A172 (cell line): ENCODE data around the gene EPC1. TPM values are rescaled to one million over a fixed set of nuclear protein-coding genes. Genes with fewer than 3 reads are reported as not detected.
"Not testable (repeated sequence)": the region's sequence is repeated elsewhere in the genome, so short reads cannot be mapped to it uniquely, and the experiment has no call there.

ENCODE experiments used
- DNase-seq: peaks from one replicate; pipeline ENCODE4 v3.0.0-alpha.2; 2015; ENCODE audit warnings: low spot score
- total RNA-seq: library from RNA; depleted of rRNA; stranded (reverse); fragments of >200 nt; shearing (Covaris generic); gene quantifications from 2 replicates; pipeline ENCODE4 v1.2.3, GENCODE V29; 2014; rRNA removed

The EPC1 gene
- total RNA-seq, 1 experiment from 2014 or later: 8.9 TPM

GRCh38 chr10:32234471-32234870 lies 112.5 kb downstream of the EPC1 start:
- DNase-seq: no peak

GRCh38 chr10:32233375-32233774 lies 113.6 kb downstream of the EPC1 start:
- not testable (repeated sequence) for DNase-seq

- no peak for DNase-seq
Observed at GRCh38 chr10:32232378-32232777, 114.6 kb downstream of the EPC1 start.

- not testable (repeated sequence) for DNase-seq
Observed at GRCh38 chr10:32229788-32230187, 117.2 kb downstream of the EPC1 start.

GRCh38 chr10:32229170-32229569 lies 117.8 kb downstream of the EPC1 start:
- no peak for DNase-seq

- DNase-seq: no peak
Observed at GRCh38 chr10:32227802-32228201, 119.2 kb downstream of the EPC1 start.

- no peak for DNase-seq
Observed at GRCh38 chr10:32226624-32227023, 120.3 kb downstream of the EPC1 start.

- no peak for DNase-seq
Observed at GRCh38 chr10:32225976-32226375, 121.0 kb downstream of the EPC1 start.

- not testable (repeated sequence) for DNase-seq
Observed at GRCh38 chr10:32222376-32222775, 124.6 kb downstream of the EPC1 start.

GRCh38 chr10:32219156-32219555 lies 127.8 kb downstream of the EPC1 start:
- peak; percentile 43 for DNase-seq

- DNase-seq: peak; percentile 14
Observed at GRCh38 chr10:32218206-32219044, 128.5 kb downstream of the EPC1 start.

Other genes starting within 250 kb of the EPC1 start
- 7.4 and 17.5 TPM in 2 replicates for gene CCDC7, start 99.0 kb upstream of the EPC1 start, total RNA-seq